GM18873 (cell line): ENCODE results near the gene CUBN.

Experiments used
- ATAC-seq: cut with Tn5 transposase; IDR thresholded peaks from one replicate; pipeline ENCODE4 v1.9.1; 2021; ENCODE audit warnings: mild to moderate bottlenecking, moderate library complexity, moderate number of reproducible peaks; ENCODE audit not compliant: unreplicated experiment, low FRiP score

CUBN gene

DNA sequence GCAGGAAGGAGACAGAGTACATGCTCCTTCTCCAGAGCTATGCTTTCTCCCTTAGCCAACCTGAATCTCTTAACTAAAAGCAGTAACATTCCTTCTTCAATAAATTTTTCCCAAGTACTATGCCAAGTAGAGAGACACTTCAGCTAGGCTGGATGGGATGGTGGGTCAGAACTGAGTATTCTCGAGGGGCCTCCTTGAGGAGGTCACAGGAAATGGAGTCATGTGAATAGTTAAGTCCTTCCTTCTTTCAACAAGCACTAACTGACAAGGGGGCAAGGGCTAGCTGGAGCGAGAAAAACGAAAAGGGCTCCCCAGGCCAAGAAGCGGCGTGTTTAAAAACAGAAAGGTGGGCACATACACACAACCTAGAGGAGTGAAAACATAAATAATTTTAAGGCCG lies 317.8 kb downstream of the CUBN start:
- ATAC-seq: no peak

DNA sequence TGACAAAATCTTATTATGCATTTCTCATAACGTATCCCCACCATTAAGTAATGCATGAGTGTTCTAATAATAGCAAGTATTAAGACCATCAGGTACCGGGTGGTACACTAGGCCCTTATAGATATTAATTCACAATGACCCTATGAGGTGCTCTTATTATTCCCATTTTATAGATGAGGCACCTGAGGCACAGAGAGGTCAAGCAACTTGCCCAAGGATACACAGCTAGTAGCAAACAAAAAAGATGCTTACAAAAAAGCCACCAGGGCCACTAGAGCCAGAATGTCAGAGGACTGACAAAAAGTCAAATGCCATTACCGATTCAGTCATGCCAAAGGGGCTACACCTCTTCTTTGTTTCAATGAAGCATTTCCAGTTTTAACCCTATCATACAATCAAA lies 318.3 kb downstream of the CUBN start:
- ATAC-seq: no peak

DNA sequence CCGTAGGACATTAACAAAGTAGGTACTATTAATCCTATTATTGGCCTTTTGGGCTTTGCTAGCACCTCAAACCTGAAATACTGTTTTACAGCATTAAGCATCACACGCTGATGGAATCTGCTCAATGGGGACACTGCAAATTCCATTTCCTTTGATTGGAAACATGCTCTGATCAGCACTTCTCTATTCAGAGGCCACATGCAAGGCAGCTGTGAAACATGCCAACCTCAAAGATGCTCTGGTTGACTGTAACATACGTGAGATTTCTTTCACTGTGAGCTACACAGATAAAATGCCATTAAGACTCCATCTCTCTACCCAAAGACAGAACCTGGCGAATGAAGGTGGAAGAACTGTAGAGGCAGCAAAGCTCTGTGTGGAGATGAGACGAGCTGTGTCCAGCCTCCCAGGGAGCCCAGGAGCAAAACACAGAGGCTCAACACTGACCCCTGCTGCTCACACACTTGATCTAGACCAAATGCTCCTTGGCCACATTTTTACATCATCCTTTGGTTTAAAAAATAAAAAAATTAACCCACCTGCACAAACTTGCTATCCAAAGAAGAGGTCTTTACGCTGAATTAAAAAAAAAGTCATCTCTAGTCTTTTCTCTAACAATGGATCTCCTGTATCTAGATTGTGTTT lies 320.4 kb downstream of the CUBN start:
- peak; percentile 70 for ATAC-seq

DNA sequence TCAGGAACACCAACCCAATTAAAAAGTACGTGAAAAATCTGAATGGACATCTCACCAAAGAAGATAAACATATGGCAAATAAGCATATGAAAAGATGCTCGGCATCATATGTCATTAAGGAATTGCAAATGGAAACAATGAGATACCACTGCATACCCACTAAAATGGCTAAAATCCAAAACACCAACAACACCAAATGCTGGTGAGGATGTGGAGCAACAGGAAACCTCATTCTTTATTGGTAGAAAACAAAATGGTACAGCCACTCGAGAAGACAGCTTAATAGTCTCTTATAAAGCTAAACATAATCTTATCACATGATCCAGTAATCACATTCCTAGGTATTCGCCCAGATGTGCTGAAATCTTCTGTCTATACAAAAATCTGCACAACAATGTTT lies 325.5 kb downstream of the CUBN start:
- ATAC-seq: no peak

DNA sequence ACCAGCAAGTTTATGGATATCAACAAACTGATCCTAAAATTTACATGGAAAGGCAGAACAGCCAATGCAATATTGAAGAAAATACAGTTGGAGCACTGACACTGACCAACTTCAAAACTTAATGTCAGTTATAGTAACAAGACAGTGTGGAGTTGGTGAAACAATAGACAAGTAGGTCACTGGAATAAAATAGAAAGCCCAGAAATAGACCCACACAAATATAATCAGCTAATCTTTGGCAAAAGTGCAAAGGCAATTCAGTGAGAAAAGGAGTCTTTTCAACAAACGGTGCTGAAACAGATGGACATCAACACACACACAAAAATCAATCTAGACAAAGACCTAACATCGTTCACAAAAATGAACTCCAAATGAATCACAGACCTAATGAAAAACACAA lies 326.1 kb downstream of the CUBN start:
- no peak for ATAC-seq

DNA sequence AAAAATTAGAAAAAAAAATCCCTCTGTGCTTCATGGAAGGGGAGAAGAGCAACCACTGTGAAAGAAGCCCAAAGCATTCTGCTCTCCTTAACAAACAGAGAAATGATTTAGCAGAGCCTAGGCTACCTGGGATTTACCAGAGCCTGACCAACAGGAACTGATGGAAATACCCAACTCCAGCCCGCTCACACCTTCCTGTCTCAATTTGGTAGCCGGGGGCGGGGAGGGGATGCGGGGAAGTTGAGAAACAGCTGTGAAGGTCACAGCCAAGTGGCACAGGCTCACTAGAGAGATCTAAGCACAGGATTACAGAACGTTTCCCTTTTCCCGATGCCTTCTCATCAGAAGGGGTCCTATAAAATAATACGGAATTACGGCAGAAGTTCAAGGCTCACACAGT lies 330.0 kb downstream of the CUBN start:
- ATAC-seq: peak; percentile 77

DNA sequence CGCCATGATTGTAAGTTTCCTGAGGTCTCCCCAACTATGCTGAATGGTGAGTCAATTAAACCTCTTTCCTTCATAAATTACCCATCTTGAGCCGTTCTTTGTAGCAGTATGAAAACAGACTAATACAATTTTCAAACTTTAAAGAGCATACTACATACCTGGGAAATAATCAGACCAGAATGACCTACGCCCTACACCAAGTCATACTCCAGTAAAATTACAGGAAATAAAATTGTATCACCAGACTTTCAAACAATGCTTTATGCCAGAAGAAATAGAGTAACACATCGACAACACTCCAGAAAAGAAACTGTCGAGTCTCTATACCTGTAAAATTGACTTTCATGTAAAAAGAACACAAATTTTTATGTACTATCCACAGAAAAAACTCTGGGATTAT lies 331.0 kb downstream of the CUBN start:
- ATAC-seq: no peak

DNA sequence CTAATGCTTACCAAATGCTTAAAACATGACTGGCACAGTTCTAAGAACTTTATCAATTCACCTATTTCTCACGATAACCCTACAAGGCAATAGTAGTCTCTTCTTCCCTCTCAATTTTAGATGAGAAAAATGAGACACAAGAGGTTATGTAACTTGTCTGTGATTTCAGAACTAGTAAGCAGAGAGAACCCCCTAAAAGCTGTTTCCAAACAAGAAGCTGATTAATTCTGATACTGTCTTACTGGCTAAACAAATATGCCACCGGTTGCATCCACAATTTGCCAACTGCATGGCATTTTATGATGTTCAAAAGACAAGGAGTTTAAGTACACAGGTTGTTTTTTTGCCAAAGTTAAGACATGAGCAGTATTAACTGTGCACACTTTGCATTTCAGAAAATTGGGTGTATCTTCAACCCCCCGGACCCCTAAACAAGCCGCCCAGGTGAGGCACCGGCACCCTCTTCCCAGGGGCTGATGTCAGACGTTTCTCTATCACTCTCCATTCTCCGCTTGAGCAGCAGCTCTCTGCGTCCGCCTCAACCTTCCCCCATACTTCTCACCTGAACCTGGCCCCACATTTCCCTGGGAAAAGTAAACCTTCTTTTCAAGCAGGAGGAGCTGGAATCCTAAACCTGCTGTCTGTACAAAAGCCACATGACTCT lies 334.1 kb downstream of the CUBN start:
- peak; percentile 38 for ATAC-seq

DNA sequence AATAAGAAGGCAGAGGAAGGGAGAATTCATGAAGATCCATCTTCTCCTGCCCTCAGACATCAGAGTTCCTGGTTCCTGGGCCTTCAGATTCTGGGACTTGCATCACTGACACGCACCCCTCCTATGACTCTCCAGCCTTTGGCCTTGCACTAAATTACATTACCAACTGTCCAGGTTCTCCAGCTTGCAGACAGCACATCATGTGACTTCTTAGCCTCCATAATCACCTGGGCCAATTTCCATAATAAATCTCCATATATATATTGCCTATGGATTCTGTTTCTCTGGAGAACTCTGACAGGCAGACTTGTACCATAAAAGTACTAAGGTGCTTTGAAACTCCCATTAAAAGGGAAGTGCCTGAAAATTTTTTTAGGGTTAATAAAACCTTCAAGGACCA lies 335.6 kb downstream of the CUBN start:
- ATAC-seq: no peak

DNA sequence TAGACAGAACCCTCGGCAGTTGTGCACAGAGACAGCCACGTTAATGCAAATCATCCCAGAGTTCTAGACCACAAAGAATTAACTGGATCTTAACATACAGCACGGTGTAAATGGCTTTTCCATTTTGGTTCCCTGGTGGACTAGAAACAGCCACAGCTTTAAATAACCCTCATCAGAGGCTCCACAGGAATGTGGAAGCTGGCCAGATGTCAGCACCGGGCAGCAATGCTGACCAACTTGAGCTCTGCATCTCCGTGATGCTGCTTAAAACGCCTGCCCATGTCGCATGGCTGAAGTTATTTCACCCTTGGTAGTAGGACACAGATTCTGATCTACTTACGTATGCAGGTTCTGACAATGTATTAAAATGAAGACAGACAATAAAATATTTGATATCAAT lies 336.9 kb downstream of the CUBN start:
- no peak for ATAC-seq

DNA sequence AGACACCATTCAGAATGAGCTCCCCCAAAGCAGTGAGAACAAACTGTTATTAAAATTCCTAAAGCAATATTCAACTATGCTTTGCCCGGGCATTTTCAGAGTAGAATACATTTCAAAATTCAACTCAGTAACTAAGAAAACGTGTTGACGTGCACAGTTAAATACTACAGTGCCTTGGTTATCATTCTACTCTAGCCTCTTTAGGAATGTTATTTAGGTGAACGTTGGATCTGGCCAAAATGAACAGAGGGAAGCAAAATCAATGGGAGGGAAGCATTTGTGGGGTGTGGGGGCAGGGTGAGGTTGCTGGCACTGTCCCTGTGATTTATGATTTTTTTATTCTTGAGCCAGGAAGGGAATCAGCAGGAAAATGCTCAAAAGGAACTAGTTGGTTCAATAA lies 339.8 kb downstream of the CUBN start:
- no peak for ATAC-seq

DNA sequence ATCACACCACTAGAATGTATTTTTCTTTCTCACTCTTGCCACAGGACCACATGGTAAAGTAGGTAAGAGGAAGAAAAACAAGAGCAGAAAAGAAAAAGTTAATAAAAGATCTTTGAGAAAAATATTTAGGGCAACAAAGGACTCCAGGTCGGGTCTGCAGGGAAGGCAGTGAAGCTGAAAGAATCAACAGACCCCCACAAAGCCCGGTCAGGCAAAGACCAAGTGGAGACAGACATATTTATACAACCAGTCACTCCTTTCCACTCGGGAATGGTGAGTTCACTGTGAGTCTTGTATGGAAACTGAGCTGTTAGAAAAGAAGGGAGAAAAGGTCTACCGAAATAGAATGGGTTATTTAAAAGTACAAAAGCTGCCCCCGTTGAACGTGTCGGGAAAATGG lies 340.4 kb downstream of the CUBN start:
- no peak for ATAC-seq

DNA sequence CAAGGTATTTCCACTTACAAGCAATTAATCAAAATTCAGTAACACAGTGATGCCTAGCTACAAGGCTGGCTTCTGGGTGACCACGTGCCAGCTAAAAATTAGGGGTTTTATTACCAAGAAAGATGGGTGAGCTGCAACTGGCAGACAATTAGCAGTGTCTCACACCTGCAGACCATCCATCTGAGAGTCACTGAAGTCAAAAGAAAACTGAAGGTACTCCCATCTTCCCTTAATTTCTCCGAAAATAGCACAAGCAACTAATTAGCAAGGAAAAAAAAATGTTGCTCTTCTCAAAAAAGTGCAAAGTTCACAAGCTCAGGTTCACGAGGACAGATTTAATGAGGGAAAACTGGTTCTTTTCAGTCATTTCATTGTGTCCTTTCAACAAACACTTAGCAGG lies 340.8 kb downstream of the CUBN start:
- no peak for ATAC-seq

DNA sequence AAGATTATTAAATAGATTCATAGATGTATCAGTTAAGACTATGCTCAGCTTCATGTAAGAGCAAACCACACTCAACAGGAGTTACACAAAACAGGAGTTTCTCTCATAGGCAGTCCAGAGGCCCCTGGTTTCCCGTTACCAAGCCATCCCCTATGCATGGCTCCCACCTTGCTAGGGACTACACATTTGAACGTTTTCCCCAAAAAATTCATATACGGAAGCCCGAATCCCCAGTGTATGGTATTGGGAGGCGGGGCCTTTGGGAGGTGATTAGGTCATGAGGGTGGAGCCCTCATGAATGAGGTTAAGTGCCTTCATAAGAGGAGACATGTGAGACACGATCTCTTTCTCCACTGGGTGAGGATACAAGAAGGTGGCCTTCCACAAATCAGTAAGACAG lies 341.5 kb downstream of the CUBN start:
- no peak for ATAC-seq

DNA sequence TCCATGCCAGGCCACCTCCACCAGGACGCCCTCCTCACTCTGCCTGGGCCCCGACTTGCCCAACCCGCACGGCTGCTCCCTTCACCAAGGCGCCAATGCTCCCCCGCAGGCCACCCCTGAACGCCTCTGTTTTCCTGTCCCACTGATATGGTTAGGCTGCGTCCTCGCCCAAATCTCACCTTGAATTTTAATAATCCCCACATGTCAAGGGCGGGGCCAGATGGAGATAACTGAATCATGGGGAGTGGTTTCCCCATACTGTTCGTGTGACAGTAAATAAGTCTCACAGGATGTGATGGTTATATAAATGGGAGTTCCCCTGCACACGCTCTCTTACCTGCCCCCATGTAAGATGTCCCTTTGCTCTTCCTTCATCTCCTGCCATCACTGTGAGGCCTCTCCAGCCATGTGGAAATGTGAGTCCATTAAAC lies 342.2 kb downstream of the CUBN start:
- ATAC-seq: peak; percentile 81

DNA sequence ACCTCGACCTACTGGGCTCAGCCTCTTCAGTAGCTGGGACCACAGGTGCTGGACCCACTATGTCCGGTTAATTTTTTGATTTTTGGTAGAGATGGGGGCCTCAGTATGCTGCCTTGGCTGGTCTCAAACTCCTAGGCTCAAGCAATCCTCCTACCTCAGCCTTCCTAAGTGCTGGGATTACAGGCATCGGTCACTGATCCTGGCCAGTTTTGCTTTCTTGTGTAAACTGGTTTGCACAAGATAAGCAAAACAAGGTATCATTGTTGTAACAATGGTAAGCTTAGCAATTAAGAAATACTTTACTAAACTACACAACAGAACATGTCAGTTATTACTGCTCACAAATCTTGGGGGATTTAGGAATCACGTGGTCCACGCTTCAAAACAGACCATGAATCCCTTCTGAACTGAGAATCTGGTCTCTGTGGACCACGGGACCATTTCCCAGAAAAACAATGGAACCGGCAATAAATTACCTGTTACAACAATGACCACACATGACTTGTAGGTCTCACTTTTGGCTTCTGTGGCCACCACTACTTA lies 349.2 kb downstream of the CUBN start:
- ATAC-seq: no peak

DNA sequence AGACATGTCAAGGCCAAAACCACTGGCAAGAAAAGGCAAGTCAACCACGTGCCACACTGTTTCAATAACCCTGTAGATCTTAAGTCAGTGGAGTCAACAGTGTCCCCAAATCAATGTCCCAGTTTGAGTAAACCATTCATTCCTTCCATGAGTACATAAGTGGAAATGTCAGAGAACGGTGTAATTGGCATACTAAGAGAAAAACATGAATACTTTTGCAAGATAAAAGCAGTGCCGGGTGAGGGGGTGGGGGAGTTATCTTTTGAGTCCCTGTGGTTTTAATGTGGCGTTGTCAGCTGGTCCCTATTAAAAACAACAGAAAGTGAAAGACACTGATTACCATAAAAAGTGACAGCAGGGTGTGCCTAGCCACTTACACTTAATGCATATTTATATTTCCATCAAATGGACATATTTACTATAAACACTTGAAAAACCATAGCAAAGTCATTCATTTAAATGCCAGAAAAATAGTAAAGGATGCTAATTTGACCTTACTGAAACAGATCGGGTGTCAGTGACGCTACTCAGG lies 350.2 kb downstream of the CUBN start:
- ATAC-seq: no peak

DNA sequence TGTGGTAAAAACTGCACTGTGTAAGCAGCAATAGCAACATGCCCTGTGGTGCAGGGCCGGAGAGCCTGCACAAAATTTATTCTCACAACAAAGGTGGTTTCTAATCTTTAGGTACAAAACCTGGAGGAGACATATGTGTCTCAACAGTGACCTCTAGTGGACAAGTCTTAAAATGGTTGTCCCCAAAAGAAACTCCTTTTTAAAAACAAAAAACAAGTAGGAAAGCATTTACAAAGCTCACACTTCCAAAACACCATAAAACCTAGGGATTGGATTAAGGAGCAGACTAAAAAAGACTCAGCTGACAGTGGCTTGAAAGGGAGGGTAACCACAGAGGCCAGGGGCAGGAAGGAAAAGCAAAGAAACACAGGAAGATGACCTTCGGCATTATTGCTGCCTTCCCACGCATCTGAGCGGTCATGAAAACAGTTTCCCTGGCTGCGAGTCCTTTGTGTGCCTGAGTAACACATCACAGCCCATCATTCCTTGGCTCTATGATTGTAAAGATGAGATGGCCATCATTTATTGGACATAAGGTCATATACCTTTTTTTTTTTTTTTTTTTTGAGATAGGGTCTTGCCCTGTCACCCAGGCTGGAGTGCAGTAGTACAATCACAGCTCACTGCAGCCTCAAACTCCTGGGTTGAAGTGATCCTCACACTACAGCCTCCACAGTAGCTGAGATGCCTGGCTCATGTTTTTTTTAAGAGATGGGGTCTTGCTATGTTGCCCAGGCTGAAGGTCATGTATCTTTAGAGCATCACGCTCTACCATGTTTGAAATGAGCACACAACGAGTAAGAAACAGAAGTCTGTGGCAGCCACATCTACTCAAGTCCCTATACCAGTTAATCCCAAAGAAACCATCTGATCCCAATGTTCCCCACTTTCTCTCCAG lies 351.9 kb downstream of the CUBN start:
- ATAC-seq: peak; percentile 50

DNA sequence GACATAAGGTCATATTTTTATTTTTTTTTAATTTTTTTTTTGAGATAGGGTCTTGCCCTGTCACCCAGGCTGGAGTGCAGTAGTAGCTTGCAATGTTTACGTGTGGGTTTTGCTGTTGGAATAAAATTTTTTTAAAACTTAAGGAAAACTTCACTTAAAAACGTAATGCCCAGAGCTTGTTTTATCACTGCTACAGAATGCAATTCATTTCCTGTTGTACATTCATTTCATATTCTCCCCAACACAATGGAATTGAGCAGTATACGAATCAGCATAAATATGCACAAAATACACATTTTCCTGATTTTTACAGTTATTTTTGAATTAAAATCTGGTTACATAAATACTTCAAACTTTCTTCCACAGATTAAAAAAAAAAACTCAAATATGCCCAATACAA lies 352.7 kb downstream of the CUBN start:
- no peak for ATAC-seq
